Jurkat, Clone E6-1 (cell line): Measurements from ENCODE around the gene ARHGAP24.

Experiments
- DNase-seq: peaks from one replicate; pipeline ENCODE4 v3.0.0-alpha.2; 2011; ENCODE audit warnings: low read depth, low spot score
- H3K4me3 ChIP-seq: 2 replicates; pipeline ENCODE4 v1.5.1; 2011; ENCODE audit warnings: mild to moderate bottlenecking, low read length, control low read depth, moderate library complexity

ARHGAP24 gene

DNA sequence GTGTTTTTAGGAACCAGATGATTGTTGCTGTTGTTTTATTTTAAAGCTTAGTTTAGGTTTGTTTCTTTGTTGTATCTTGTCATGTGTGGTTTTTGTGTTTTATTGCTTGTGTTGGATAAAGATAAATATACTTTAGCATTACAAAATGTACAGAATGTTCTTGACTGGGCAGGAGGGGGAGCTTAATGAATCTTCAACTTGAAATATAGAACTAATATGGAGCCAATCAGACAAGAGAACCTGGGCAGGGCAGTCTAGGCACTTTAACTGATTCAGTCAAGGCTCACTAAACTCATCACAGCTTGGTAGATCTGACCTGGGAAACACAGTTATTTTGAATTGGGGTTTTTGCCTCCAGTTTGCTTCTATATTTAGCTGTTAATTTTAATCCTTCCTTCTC lies 304.2 kb downstream of the ARHGAP24 start:
- no peak for DNase-seq
- H3K4me3 ChIP-seq = no peak overlapping the region

- H3K4me3 ChIP-seq = no peak overlapping the region
- DNase-seq = no peak
Observed at GRCh38 chr4:85780664-85781063, 305.7 kb downstream of the ARHGAP24 start.

DNA sequence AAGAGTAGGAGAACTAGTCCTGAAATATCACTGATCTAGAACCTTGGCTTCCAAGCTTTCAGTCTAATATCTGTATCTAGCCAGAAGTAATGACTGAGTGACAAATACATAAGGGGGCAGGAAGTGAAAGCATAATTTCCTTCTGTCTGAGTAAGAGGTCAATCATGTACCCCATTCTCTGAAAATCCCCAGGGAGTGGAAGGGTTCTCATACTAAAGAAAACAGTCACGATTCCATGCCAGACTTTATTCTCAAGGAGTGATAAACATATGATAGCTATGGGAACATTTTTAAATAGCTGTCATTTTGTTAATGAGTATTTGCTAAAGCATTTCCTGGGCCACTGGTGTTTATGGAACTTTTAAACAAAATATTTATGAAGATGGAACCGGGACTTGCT lies 308.5 kb downstream of the ARHGAP24 start:
- H3K4me3 ChIP-seq = no peak overlapping the region
- no peak for DNase-seq

- DNase-seq = no peak
- H3K4me3 ChIP-seq = no peak overlapping the region
Observed at GRCh38 chr4:85783900-85784299, 308.9 kb downstream of the ARHGAP24 start.

GRCh38 chr4:85784348-85784747 lies 309.4 kb downstream of the ARHGAP24 start:
- H3K4me3 ChIP-seq = no peak overlapping the region

DNA sequence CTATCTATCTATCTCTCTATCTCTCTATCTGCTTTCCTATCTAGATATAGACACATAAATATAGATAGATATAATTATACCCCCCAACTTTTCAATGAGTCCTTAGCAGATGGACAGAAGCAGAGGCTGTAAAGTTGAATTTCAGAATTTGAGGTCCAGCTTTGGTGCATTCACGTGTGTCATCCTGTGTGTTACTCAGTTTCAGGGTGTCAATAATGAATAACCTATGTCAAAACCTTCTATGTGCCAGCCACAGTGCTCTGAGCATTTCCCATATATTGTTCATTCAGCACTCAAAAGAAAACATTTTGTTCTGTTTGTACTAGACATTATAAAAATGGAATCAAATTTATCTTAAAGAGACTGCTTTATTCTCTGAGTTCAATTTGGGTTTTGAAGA lies 310.0 kb downstream of the ARHGAP24 start:
- no peak for DNase-seq

More at GRCh38 chr4:85784348-85784747, 309.4 kb downstream of the ARHGAP24 start:
- DNase-seq = no peak

GRCh38 chr4:85787133-85787532 lies 312.2 kb downstream of the ARHGAP24 start:
- no peak for DNase-seq
- H3K4me3 ChIP-seq = no peak overlapping the region

More for the DNA sequence above, 310.0 kb downstream of the ARHGAP24 start:
- no peak overlapping the region for H3K4me3 ChIP-seq

- no peak overlapping the region for H3K4me3 ChIP-seq
- no peak for DNase-seq
Observed at GRCh38 chr4:85788604-85789003, 313.7 kb downstream of the ARHGAP24 start.

GRCh38 chr4:85789241-85789640 lies 314.3 kb downstream of the ARHGAP24 start:
- H3K4me3 ChIP-seq = no peak overlapping the region
- no peak for DNase-seq

- no peak for DNase-seq
- H3K4me3 ChIP-seq = no peak overlapping the region
Observed at GRCh38 chr4:85790582-85790981, 315.6 kb downstream of the ARHGAP24 start.

GRCh38 chr4:85792376-85793232 lies 317.7 kb downstream of the ARHGAP24 start:
- DNase-seq = no peak
- no peak overlapping the region for H3K4me3 ChIP-seq

DNA sequence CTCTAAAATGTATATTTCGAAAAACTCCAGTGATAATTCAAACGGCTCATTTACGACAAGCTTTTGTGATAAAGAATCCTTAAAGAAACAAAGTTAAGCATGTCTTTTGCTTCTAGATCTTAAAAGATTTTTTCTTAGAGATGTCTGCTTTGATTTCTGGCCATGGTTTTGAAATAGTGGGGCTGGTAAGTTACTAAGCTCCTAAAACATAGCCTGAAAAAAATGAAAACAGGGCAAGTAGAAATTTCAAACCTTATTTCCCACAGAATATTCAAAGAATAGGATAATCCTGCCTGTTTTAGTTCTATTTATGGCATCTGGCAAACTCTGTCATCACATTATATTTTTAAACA lies 318.3 kb downstream of the ARHGAP24 start:
- H3K4me3 ChIP-seq = no peak overlapping the region
- DNase-seq = no peak

DNA sequence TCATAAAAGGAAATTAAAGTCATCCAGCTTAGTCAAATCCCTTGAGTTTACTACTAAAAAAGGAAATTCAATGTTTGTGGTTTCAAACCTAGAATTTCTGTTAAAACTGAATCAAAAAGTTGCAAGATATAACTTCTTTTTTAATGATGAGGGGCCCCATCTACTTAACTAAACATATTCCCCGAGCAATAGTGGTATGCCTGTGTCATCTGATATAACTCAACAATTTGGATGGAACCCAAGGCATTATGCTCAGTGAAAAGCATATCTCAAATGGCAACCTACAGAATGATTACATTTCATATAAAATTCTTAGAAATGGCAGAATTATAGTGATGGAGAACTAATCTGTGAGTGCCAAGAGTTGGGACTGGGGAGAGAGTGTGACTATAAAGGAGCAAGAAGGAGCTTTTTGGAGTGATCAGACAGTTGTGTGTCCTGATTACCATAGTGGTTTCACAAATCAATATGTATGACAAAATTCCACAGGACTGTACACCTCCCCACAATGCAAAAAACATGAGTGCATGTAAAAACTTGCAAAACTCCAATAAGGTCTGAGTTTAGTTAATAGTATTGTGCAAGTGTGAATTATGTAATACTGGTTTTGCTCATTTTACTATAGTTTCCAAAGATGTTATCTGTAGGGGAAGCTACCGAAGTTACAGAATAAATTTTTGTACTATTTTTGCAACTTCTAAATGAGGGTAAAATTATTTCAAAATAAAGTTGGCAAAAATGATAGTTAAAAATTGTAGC lies 323.2 kb downstream of the ARHGAP24 start:
- no peak for DNase-seq
- H3K4me3 ChIP-seq = no peak overlapping the region

DNA sequence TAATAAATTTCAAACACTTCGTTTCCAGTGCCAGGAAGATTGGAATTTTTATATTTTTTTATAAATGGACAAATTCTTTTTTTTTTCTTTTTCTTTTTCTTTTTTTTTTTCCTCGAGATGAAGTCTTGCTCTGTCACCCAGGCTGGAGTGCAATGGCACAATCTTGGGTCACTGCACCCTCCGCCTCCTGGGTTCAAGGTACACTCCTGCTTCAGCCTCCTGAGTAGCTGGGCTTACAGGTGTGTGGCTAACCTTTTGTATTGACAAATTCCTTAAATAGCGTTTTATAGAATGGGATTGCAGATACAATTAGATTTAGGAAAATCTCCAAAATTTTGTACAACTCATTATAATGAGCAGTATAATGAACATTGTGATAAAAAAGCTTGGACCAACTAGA lies 328.9 kb downstream of the ARHGAP24 start:
- H3K4me3 ChIP-seq = no peak overlapping the region
- no peak for DNase-seq

- H3K4me3 ChIP-seq = no peak overlapping the region
- no peak for DNase-seq
Observed at GRCh38 chr4:85805891-85806290, 330.9 kb downstream of the ARHGAP24 start.

DNA sequence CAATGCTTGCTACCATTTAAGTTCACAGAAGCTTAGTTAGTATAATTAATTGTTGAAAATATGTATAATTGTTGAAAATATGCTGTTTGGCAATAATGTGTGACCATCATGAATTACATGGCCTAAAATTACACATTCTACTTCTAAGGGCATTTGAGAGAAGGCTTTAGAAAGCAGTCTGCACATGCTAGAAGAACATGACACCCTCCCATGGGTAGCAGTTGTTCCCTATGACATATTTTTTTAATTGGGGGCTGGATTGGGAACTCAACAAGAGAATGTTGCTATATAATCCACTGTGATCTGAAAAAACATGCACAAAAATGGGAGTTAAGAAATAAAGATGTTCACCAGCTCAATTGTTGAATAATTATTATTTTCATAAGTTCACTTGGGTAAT lies 331.4 kb downstream of the ARHGAP24 start:
- no peak for DNase-seq
- no peak overlapping the region for H3K4me3 ChIP-seq

- DNase-seq = no peak
- H3K4me3 ChIP-seq = no peak overlapping the region
Observed at GRCh38 chr4:85807247-85807950, 332.4 kb downstream of the ARHGAP24 start.

GRCh38 chr4:85808104-85808503 lies 333.2 kb downstream of the ARHGAP24 start:
- no peak overlapping the region for H3K4me3 ChIP-seq

GRCh38 chr4:85808864-85809263 lies 333.9 kb downstream of the ARHGAP24 start:
- H3K4me3 ChIP-seq = no peak overlapping the region
- DNase-seq = no peak

More at GRCh38 chr4:85808104-85808503, 333.2 kb downstream of the ARHGAP24 start:
- no peak for DNase-seq

GRCh38 chr4:85812776-85813175 lies 337.8 kb downstream of the ARHGAP24 start:
- no peak overlapping the region for H3K4me3 ChIP-seq
- no peak for DNase-seq
